ENCODE measurements around the gene RAET1E. TPM values are rescaled to one million over a fixed set of nuclear protein-coding genes. Genes with fewer than 3 reads are reported as not detected.

RAET1E gene
- total and polyA plus RNA-seq, 4 experiments from 2014 or later: not detected

DNA sequence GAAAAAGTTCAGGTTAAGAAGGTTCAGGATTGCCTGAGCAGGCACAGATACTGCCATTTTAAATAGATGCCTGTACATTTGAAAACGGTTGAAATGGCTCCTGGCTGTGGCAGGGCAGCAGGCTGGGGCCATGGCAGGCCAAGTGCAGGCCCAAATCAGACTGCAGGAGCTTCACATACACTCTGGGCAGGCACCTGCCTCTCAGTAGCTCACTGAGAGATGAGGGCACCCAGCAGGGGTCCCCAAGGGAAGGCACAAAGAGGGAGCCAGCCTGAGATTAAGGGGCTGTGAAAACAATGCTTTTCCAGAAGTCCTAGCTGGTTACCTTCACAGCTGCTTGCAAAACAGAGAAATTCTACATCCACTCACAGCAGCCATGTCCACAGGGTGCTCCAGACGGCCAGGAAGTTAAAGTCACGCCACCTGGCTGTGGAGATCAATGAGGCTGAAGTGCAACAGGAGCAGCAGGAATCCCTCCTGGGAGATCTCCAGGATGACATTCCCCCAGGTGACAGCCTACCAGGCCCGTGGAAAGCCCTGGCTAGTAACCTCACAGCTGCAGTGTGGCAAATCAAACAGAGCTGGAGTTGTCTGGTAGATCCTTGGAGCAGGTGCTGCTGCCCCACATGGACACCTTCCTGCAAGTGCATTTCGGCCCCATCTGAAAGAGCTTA, 6.2 kb upstream of the RAET1E start:
- H3K4me1 ChIP-seq (ENCODE audit: insufficient read depth, low read length): no peaks in the 10 kb centered on the region
- H3K27me3 ChIP-seq (ENCODE audit: insufficient read depth, low read length): no peaks in the 10 kb centered on the region
- H3K27ac Mint-ChIP-seq: no peak overlapping the region
- H3K36me3 Mint-ChIP-seq: peaks cover 0 to 5% of the 10 kb centered on the region in 2 donors
- no peak overlapping the region for H3K4me3 Mint-ChIP-seq
- no peaks in the 10 kb centered on the region for H3K36me3 ChIP-seq (ENCODE audit: insufficient read depth, low read length)
- DNase-seq: no peak
- H3K4me3 ChIP-seq (ENCODE audit: low read length in 2 of 2): no peak overlapping the region
- ChIA-PET CTCF (ENCODE audit: partially characterized antibody) (no interaction called here), POLR2A (ENCODE audit: partially characterized antibody) (no interaction called here)
- H3K9me3 ChIP-seq (ENCODE audit: control insufficient read depth in 1 of 2, low read length in 2 of 2): no peaks in the 10 kb centered on the region
- intact Hi-C loops (cut with micrococcal nuclease): no loop called here
- peaks cover 0 to 3% (median 0%) of the 10 kb centered on the region in 4 donors for H3K4me1 Mint-ChIP-seq
- peaks cover 0 to 17% (median 11%) of the 10 kb centered on the region in 8 donors for H3K9me3 Mint-ChIP-seq
- peaks cover 3 to 6% of the 10 kb centered on the region in 2 donors for H3K27me3 Mint-ChIP-seq
- no peak overlapping the region for H3K27ac ChIP-seq (ENCODE audit: low read depth, low read length)

DNA sequence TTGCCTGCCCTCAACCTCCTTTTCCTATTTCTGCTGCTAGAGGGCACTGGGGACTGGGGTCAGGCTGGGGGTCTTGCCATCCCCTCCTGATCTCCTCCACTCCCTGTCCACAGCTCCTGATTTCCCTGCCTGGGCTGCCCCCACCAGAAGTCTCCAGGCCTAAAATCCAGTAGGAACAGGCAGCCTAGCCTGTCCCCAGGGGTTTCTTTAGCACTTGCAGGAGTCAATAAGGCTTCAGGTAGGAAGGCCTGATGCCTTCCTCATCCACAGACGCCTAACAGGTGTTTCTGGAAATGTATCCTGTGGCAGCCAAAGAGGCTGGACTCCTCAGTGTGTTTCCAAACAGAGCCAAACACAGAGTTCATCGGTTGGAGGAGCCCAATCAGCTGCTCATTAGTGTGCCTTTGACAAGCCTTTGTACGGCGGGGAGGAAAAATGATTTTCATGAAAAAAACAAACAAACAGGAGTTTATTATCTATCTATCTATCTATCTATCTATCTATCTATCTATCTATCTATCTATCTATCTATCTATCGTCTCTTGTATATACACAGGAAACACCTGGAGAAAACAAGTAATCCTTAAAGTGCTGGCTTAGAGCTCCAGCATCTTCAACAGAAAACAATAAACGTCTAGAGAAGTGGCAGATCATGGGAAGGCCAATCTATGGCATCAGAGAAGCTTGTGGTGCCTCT, 3.7 kb upstream of the RAET1E start:
- POLR2A ChIA-PET (ENCODE audit: partially characterized antibody): no interaction called here
- Histone ChIP-seq H3K4me3 (ENCODE audit: low read length in 2 of 2) (no peak overlapping the region), H3K9me3 (ENCODE audit: control insufficient read depth in 1 of 2, low read length in 2 of 2) (no peaks in the 10 kb centered on the region), H3K27ac (ENCODE audit: low read depth, low read length) (no peak overlapping the region), H3K4me1 (ENCODE audit: insufficient read depth, low read length) (peaks cover 12% of the 10 kb centered on the region), H3K36me3 (ENCODE audit: insufficient read depth, low read length) (no peaks in the 10 kb centered on the region), H3K27me3 (ENCODE audit: insufficient read depth, low read length) (no peaks in the 10 kb centered on the region)
- Mint-ChIP-seq H3K4me1 (peaks cover 5 to 19% (median 10%) of the 10 kb centered on the region in 4 donors), H3K36me3 (no peaks in the 10 kb centered on the region), H3K27ac (no peak overlapping the region), H3K9me3 (no peaks in the 10 kb centered on the region), H3K4me3 (peak overlapping the region in 1 of 8 donors; percentile 63), H3K27me3 (peaks cover 1 to 2% of the 10 kb centered on the region in 2 donors)
- CTCF ChIA-PET (ENCODE audit: partially characterized antibody): no interaction called here
- intact Hi-C loops (cut with micrococcal nuclease): no loop called here
- no peak for DNase-seq

DNA sequence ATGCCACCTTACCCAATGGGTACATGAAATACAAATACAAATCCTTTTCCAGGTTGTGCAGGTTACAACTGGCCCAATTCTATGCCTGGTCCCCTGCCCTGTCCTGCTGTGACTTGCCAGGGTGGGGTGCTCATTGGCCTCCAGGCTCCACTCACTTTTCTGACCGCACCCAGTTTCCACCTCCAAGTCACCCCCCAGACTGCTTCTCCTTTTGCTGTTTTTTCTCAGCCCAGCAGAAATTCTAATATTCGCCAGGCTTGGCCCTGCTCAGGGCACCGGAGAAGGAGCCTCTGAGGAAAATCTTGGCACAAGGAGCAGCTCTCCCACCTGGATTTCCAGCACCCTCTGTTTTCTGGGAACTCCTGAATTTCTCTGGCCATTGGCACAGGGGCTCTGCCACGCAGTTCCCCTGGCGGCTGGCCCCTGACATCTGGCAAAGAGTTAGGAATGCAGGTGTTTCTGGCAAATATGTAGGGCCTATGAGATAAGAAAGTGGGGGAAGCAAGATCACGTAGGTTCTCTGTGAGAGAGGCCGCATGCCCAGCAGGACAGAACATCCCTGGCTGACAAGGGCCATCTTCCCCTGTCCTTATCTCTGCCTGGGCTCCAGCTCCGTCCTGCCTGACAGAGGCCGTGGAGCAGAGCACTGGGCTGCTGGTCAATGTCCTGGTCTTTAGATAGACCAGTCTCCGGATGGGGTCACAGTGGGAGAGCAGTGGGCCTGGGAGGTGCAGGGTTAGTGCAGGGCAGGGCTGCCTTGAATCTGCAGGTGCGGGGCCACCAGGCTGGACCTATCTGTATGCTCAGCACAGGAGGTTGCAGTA, 2.9 kb upstream of the RAET1E start:
- intact Hi-C loops (cut with micrococcal nuclease): no loop called here
- Mint-ChIP-seq H3K27me3 (peaks cover 1 to 2% of the 10 kb centered on the region in 2 donors), H3K4me1 (peaks cover 12 to 27% (median 16%) of the 10 kb centered on the region in 4 donors), H3K36me3 (no peaks in the 10 kb centered on the region), H3K27ac (no peak overlapping the region), H3K4me3 (peak overlapping the region in 1 of 8 donors; percentile 63), H3K9me3 (no peaks in the 10 kb centered on the region)
- POLR2A ChIA-PET (ENCODE audit: partially characterized antibody): no interaction called here
- Histone ChIP-seq H3K27ac (ENCODE audit: low read depth, low read length) (no peak overlapping the region), H3K36me3 (ENCODE audit: insufficient read depth, low read length) (no peaks in the 10 kb centered on the region), H3K9me3 (ENCODE audit: control insufficient read depth in 1 of 2, low read length in 2 of 2) (no peaks in the 10 kb centered on the region), H3K27me3 (ENCODE audit: insufficient read depth, low read length) (no peaks in the 10 kb centered on the region), H3K4me3 (ENCODE audit: low read length in 2 of 2) (no peak overlapping the region), H3K4me1 (ENCODE audit: insufficient read depth, low read length) (peaks cover 20% of the 10 kb centered on the region)
- CTCF ChIA-PET (ENCODE audit: partially characterized antibody): no interaction called here
- no peak for DNase-seq

DNA sequence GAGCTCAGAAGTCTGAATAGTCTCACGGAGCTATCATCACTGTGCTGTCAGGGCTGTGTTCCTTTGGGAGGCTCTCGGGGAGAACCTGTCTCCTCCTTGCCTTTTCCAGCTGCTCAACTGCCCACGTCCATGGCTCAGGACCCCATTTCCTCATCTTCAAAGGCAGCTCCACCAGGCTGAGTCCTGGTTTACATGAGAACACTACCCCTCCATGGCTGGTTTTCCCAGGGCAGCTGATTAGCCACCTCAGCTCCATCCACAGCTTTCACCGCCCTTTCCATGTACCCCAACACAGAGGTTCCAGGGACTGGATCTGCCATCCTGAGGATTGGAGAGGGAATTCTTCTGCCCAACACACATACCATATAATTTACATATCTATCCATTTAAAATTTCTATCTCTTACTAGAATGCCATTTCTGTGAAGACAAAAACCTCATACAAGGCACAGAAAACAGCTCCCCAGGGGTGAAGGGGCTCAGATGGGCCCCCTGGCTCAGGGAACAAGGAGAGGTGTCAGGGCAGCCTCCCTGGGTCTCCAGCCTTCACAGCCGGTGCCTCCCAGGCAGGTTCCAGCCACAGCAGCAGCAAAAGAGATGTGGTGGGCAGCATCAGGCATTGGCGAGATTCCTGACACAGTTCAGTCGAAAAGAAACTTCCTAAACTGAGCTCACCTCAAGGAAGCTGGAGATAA, 2.2 kb upstream of the RAET1E start:
- Mint-ChIP-seq H3K27me3 (peaks cover 1 to 2% of the 10 kb centered on the region in 2 donors), H3K4me1 (peaks cover 14 to 31% (median 20%) of the 10 kb centered on the region in 4 donors), H3K4me3 (no peak overlapping the region), H3K36me3 (no peaks in the 10 kb centered on the region), H3K27ac (no peak overlapping the region), H3K9me3 (no peaks in the 10 kb centered on the region)
- Histone ChIP-seq H3K36me3 (ENCODE audit: insufficient read depth, low read length) (no peaks in the 10 kb centered on the region), H3K27ac (ENCODE audit: low read depth, low read length) (no peak overlapping the region), H3K27me3 (ENCODE audit: insufficient read depth, low read length) (no peaks in the 10 kb centered on the region), H3K4me1 (ENCODE audit: insufficient read depth, low read length) (peaks cover 27% of the 10 kb centered on the region), H3K4me3 (ENCODE audit: low read length in 2 of 2) (no peak overlapping the region), H3K9me3 (ENCODE audit: control insufficient read depth in 1 of 2, low read length in 2 of 2) (no peaks in the 10 kb centered on the region)
- intact Hi-C loops (cut with micrococcal nuclease): no loop called here
- no peak for DNase-seq
- ChIA-PET CTCF (ENCODE audit: partially characterized antibody) (no interaction called here), POLR2A (ENCODE audit: partially characterized antibody) (no interaction called here)

DNA sequence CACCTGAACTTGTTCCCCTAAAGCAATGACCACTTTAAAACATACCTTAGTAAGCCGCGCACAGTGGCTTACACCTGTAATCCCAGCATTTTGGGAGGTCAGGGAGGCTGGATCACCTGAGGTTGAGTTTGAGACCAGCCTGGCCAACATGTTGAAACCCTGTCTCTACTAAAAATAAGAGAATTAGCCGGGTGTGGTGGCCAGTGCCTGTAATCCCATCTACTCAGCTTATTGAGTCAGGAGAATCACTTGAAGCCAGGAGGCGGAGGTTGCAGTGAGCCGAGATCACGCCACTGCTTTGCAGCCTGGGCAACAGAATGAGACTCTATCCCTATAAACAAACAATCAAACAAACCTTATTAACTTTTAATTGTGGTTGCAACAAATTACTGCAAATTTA, 1.6 kb upstream of the RAET1E start:
- CTCF ChIA-PET (ENCODE audit: partially characterized antibody): no interaction called here
- no peaks in the 10 kb centered on the region for H3K36me3 ChIP-seq (ENCODE audit: insufficient read depth, low read length)
- Mint-ChIP-seq H3K36me3 (no peaks in the 10 kb centered on the region), H3K9me3 (no peaks in the 10 kb centered on the region), H3K4me3 (no peak overlapping the region), H3K27me3 (peaks cover 2 to 3% of the 10 kb centered on the region in 2 donors), H3K27ac (no peak overlapping the region), H3K4me1 (peaks cover 14 to 31% (median 20%) of the 10 kb centered on the region in 4 donors)
- H3K27me3 ChIP-seq (ENCODE audit: insufficient read depth, low read length): no peaks in the 10 kb centered on the region
- intact Hi-C loops (cut with micrococcal nuclease): no loop called here
- POLR2A ChIA-PET (ENCODE audit: partially characterized antibody): no interaction called here
- no peak overlapping the region for H3K4me3 ChIP-seq (ENCODE audit: low read length in 2 of 2)
- no peak for DNase-seq
- H3K9me3 ChIP-seq (ENCODE audit: control insufficient read depth in 1 of 2, low read length in 2 of 2): no peaks in the 10 kb centered on the region
- no peak overlapping the region for H3K27ac ChIP-seq (ENCODE audit: low read depth, low read length)
- peaks cover 28% of the 10 kb centered on the region for H3K4me1 ChIP-seq (ENCODE audit: insufficient read depth, low read length)

DNA sequence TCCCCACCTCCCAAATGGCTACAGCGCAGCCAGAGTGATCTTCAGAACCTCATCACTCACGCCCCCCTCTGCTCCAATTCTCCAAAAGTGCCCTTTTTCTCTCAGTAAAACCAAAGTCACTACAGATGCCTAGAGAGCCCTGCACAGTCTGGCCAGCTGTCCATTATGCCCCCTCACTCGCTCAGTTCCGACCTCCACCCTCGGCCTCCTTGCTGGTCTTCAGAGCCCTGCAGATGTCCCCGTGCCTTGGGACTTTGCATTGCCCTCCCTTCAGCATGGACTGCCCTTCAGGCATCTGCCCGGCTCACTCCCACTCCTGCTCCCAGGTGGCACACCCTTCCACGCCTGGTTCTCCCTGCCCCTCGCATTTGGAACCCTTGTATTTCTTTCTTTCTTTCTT, 1.1 kb upstream of the RAET1E start:
- ChIA-PET CTCF (ENCODE audit: partially characterized antibody) (no interaction called here), POLR2A (ENCODE audit: partially characterized antibody) (no interaction called here)
- H3K27ac ChIP-seq (ENCODE audit: low read depth, low read length): no peak overlapping the region
- no peaks in the 10 kb centered on the region for H3K27me3 ChIP-seq (ENCODE audit: insufficient read depth, low read length)
- H3K9me3 Mint-ChIP-seq: no peaks in the 10 kb centered on the region
- H3K4me1 Mint-ChIP-seq: peaks cover 14 to 31% (median 20%) of the 10 kb centered on the region in 4 donors
- intact Hi-C loops (cut with micrococcal nuclease): no loop called here
- H3K27me3 Mint-ChIP-seq: peaks cover 2 to 5% of the 10 kb centered on the region in 2 donors
- no peak overlapping the region for H3K27ac Mint-ChIP-seq
- no peak overlapping the region for H3K4me3 ChIP-seq (ENCODE audit: low read length in 2 of 2)
- H3K4me3 Mint-ChIP-seq: no peak overlapping the region
- DNase-seq: no peak
- H3K9me3 ChIP-seq (ENCODE audit: control insufficient read depth in 1 of 2, low read length in 2 of 2): no peaks in the 10 kb centered on the region
- peaks cover 28% of the 10 kb centered on the region for H3K4me1 ChIP-seq (ENCODE audit: insufficient read depth, low read length)
- H3K36me3 Mint-ChIP-seq: no peaks in the 10 kb centered on the region
- no peaks in the 10 kb centered on the region for H3K36me3 ChIP-seq (ENCODE audit: insufficient read depth, low read length)
